Neural progenitor cell (in vitro differentiated cells): ENCODE data around the gene WDFY2. TPM values are rescaled to one million over a fixed set of nuclear protein-coding genes. Genes with fewer than 3 reads are reported as not detected.

Experiments
- DNase-seq: peaks from one replicate; pipeline ENCODE4 v3.0.0-alpha.2; 2016; ENCODE audit warnings: low spot score
- H2AFZ ChIP-seq: fragments of 200-600 bp; sonication (generic); replicated peaks from 2 replicates; pipeline ENCODE4 v1.6.1; 2016; ENCODE audit warnings: antibody characterized with exemption
- H3F3A ChIP-seq: fragments of 200-600 bp; sonication (generic); 2 replicates; pipeline ENCODE4 v1.6.1; 2016; ENCODE audit warnings: antibody characterized with exemption, low read depth
- H3K27ac ChIP-seq: fragments of 200-600 bp; sonication (generic); 2 replicates; pipeline ENCODE4 v1.5.1; 2016; ENCODE audit warnings: mild to moderate bottlenecking
- H3K27me3 ChIP-seq: fragments of 200-600 bp; sonication (generic); 2 replicates; pipeline ENCODE4 v1.6.1; 2016; ENCODE audit warnings: mild to moderate bottlenecking, moderate library complexity
- H3K36me3 ChIP-seq: fragments of 200-600 bp; sonication (generic); 2 replicates; pipeline ENCODE4 v1.5.1; 2016
- H3K4me1 ChIP-seq: fragments of 200-600 bp; sonication (generic); 2 replicates; pipeline ENCODE4 v1.6.1; 2016; ENCODE audit warnings: mixed run types
- H3K4me2 ChIP-seq: fragments of 200-600 bp; sonication (generic); 2 replicates; pipeline ENCODE4 v1.6.1; 2016
- H3K4me3 ChIP-seq: fragments of 200-600 bp; sonication (generic); 2 replicates; pipeline ENCODE4 v1.5.1; 2016
- H3K79me2 ChIP-seq: fragments of 200-600 bp; sonication (generic); 2 replicates; pipeline ENCODE4 v1.6.1; 2016; ENCODE audit warnings: low read depth
- H3K9ac ChIP-seq: fragments of 200-600 bp; sonication (generic); 2 replicates; pipeline ENCODE4 v1.6.1; 2016
- H3K9me3 ChIP-seq: fragments of 200-600 bp; sonication (generic); 2 replicates; pipeline ENCODE4 v1.5.1; 2016; ENCODE audit warnings: low read depth
- H4K20me1 ChIP-seq: fragments of 200-600 bp; sonication (generic); 2 replicates; pipeline ENCODE4 v1.6.1; 2016; ENCODE audit warnings: low read depth
- H3K27ac Mint-ChIP-seq: 3 replicates; pipeline ENCODE4 v1.8.0; 2021; ENCODE audit warnings: mixed read lengths
- H3K27me3 Mint-ChIP-seq: 2 replicates; pipeline ENCODE4 v1.8.0; 2022; ENCODE audit warnings: low read depth, mild to moderate bottlenecking, inconsistent platforms, moderate library complexity, mixed read lengths; ENCODE audit not compliant: insufficient read depth
- H3K36me3 Mint-ChIP-seq: 3 replicates; pipeline ENCODE4 v1.8.0; 2021; ENCODE audit warnings: mixed read lengths
- H3K4me1 Mint-ChIP-seq: 3 replicates; pipeline ENCODE4 v1.8.0; 2021; ENCODE audit warnings: mixed read lengths
- H3K4me3 Mint-ChIP-seq: 3 replicates; pipeline ENCODE4 v1.8.0; 2021; ENCODE audit warnings: mild to moderate bottlenecking, moderate library complexity, mixed read lengths
- H3K9me3 Mint-ChIP-seq: 3 replicates; pipeline ENCODE4 v1.8.0; 2020; ENCODE audit warnings: mixed read lengths
- CTCF ChIP-seq: fragments of 200-600 bp; sonication (generic); IDR thresholded peaks from 2 replicates; pipeline ENCODE4 v1.5.1; 2017; ENCODE audit warnings: antibody characterized with exemption, mild to moderate bottlenecking
- EZH2 ChIP-seq: fragments of 200-600 bp; sonication (generic); IDR thresholded peaks from 2 replicates; pipeline ENCODE4 v1.6.1; 2017; ENCODE audit warnings: antibody characterized with exemption, mild to moderate bottlenecking, moderate library complexity
- EZH2phosphoT487 ChIP-seq: fragments of 200-600 bp; sonication (generic); IDR thresholded peaks from 2 replicates; pipeline ENCODE4 v1.6.1; 2017; ENCODE audit warnings: antibody characterized with exemption
- total RNA-seq: library from RNA; depleted of rRNA; stranded (reverse); fragments of >200 nt; gene quantifications from 2 replicates; pipeline ENCODE4 v1.2.3, GENCODE V29; 2015; ENCODE audit warnings: low replicate concordance

Gene WDFY2
- total RNA-seq, 1 donor from 2014 or later: 18.3 TPM

GRCh38 chr13:51738226-51738905 is 154.1 kb downstream of the WDFY2 start:
- H4K20me1 ChIP-seq: no peaks in the 10 kb centered on the region
- H3K4me3 ChIP-seq: no peak overlapping the region
- Mint-ChIP-seq H3K9me3 (no peaks in the 10 kb centered on the region), H3K36me3 (peaks cover 50% of the 10 kb centered on the region), H3K27me3 (peaks cover 3% of the 10 kb centered on the region), H3K27ac (no peak overlapping the region), H3K4me1 (peaks cover 12% of the 10 kb centered on the region), H3K4me3 (no peak overlapping the region)
- no peak for TF ChIP-seq CTCF
- TF ChIP-seq EZH2phosphoT487: no peak
- no peak for TF ChIP-seq EZH2
- H3K9ac ChIP-seq: no peak overlapping the region
- H3F3A ChIP-seq: no peaks in the 10 kb centered on the region
- no peaks in the 10 kb centered on the region for H3K9me3 ChIP-seq
- H3K79me2 ChIP-seq: no peaks in the 10 kb centered on the region
- no peak overlapping the region for H3K27ac ChIP-seq
- no peaks in the 10 kb centered on the region for H3K27me3 ChIP-seq
- H3K4me1 ChIP-seq: no peaks in the 10 kb centered on the region
- H3K36me3 ChIP-seq: no peaks in the 10 kb centered on the region
- H3K4me2 ChIP-seq: no peak overlapping the region
- H2AFZ ChIP-seq: no peak overlapping the region
- DNase-seq: no peak

- H3K4me3 Mint-ChIP-seq: no peak overlapping the region
- no peaks in the 10 kb centered on the region for H3K9me3 Mint-ChIP-seq
- Histone ChIP-seq H4K20me1 (no peaks in the 10 kb centered on the region), H3F3A (no peaks in the 10 kb centered on the region), H2AFZ (no peak overlapping the region), H3K9ac (no peak overlapping the region), H3K36me3 (no peaks in the 10 kb centered on the region), H3K27me3 (no peaks in the 10 kb centered on the region), H3K4me2 (no peak overlapping the region), H3K27ac (no peak overlapping the region), H3K79me2 (no peaks in the 10 kb centered on the region), H3K4me1 (no peaks in the 10 kb centered on the region), H3K4me3 (no peak overlapping the region), H3K9me3 (no peaks in the 10 kb centered on the region)
- no peak overlapping the region for H3K27ac Mint-ChIP-seq
- DNase-seq: no peak
- H3K36me3 Mint-ChIP-seq: peaks cover 48% of the 10 kb centered on the region
- H3K4me1 Mint-ChIP-seq: peaks cover 6% of the 10 kb centered on the region
- peaks cover 5% of the 10 kb centered on the region for H3K27me3 Mint-ChIP-seq
- TF ChIP-seq CTCF (no peak), EZH2phosphoT487 (no peak), EZH2 (no peak)
Measured at GRCh38 chr13:51739027-51739764, 154.9 kb downstream of the WDFY2 start.

- Mint-ChIP-seq H3K36me3 (peaks cover 40% of the 10 kb centered on the region), H3K27me3 (peaks cover 5% of the 10 kb centered on the region), H3K27ac (no peak overlapping the region), H3K4me1 (peaks cover 6% of the 10 kb centered on the region), H3K4me3 (no peak overlapping the region), H3K9me3 (no peaks in the 10 kb centered on the region)
- no peak for DNase-seq
- H3K27me3 ChIP-seq: no peaks in the 10 kb centered on the region
- TF ChIP-seq EZH2phosphoT487: no peak
- TF ChIP-seq CTCF: no peak
- TF ChIP-seq EZH2: no peak
- no peak overlapping the region for H3K27ac ChIP-seq
- no peaks in the 10 kb centered on the region for H3K36me3 ChIP-seq
- H2AFZ ChIP-seq: no peak overlapping the region
- no peak overlapping the region for H3K9ac ChIP-seq
- H3K4me3 ChIP-seq: no peak overlapping the region
- H3K79me2 ChIP-seq: no peaks in the 10 kb centered on the region
- no peaks in the 10 kb centered on the region for H3K9me3 ChIP-seq
- H3K4me1 ChIP-seq: no peaks in the 10 kb centered on the region
- no peak overlapping the region for H3K4me2 ChIP-seq
- no peaks in the 10 kb centered on the region for H4K20me1 ChIP-seq
- H3F3A ChIP-seq: no peaks in the 10 kb centered on the region
Measured at GRCh38 chr13:51740698-51741097, 156.4 kb downstream of the WDFY2 start.
